Fibroblast of lung (primary cell): Measurements from ENCODE around the gene RAB10. TPM values are rescaled to one million over a fixed set of nuclear protein-coding genes. Genes with fewer than 3 reads are reported as not detected.
"Not testable (repeated sequence)": the region's sequence is repeated elsewhere in the genome, so short reads cannot be mapped to it uniquely, and the experiment has no call there.

ENCODE experiments used
- DNase-seq, 2 donors: peaks; one replicate each; pipeline versions ENCODE4 v3.0.0 to v3.0.0-alpha.2; 2010; ENCODE audit warnings: low read depth in 2 of 2
- H2AFZ ChIP-seq: 2 replicates; pipeline ENCODE4 v1.5.1; 2012; ENCODE audit warnings: low read length, control low read depth, inconsistent platforms
- H3K27ac ChIP-seq: 2 replicates; pipeline ENCODE4 v1.5.1; 2011; ENCODE audit warnings: low read length, control low read depth; ENCODE audit not compliant: insufficient read depth
- H3K27me3 ChIP-seq: 2 replicates; pipeline ENCODE4 v1.5.1; 2011; ENCODE audit warnings: mild to moderate bottlenecking, low read length; ENCODE audit not compliant: control insufficient read depth, insufficient read depth
- H3K36me3 ChIP-seq: 2 replicates; pipeline ENCODE4 v1.5.1; 2011; ENCODE audit warnings: low read length; ENCODE audit not compliant: control insufficient read depth, insufficient read depth
- H3K4me1 ChIP-seq: 2 replicates; pipeline ENCODE4 v1.5.1; 2011; ENCODE audit warnings: low read length; ENCODE audit not compliant: control insufficient read depth, insufficient read depth; ENCODE audit errors: extremely low read depth
- H3K4me2 ChIP-seq: 2 replicates; pipeline ENCODE4 v1.5.1; 2011; ENCODE audit warnings: low read length, control low read depth; ENCODE audit not compliant: insufficient read depth; ENCODE audit errors: extremely low read depth
- H3K4me3 ChIP-seq, 4 experiments: fragments of 200-600 bp in 1 of 4; sonication (generic) in 1 of 4; replicated peaks in 1 of 4; 2 replicates each; pipeline ENCODE4 v1.5.1; 2011 to 2016; ENCODE audit warnings: low read length in 4 of 4, low read depth in 3 of 4, mild to moderate bottlenecking in 3 of 4, control low read depth in 2 of 4, inconsistent platforms in 1 of 4, mixed read lengths in 1 of 4; ENCODE audit not compliant: insufficient read depth in 1 of 4; ENCODE audit errors: control extremely low read depth in 1 of 4
- H3K79me2 ChIP-seq: 2 replicates; pipeline ENCODE4 v1.5.1; 2012; ENCODE audit warnings: mild to moderate bottlenecking, low read length, inconsistent platforms; ENCODE audit not compliant: control insufficient read depth, insufficient read depth
- H3K9ac ChIP-seq: 2 replicates; pipeline ENCODE4 v1.5.1; 2011; ENCODE audit warnings: mild to moderate bottlenecking, low read length, control low read depth; ENCODE audit not compliant: insufficient read depth
- H3K9me3 ChIP-seq: 2 replicates; pipeline ENCODE4 v1.5.1; 2012; ENCODE audit warnings: low read depth, low read length; ENCODE audit not compliant: control insufficient read depth, insufficient read depth
- H4K20me1 ChIP-seq: 2 replicates; pipeline ENCODE4 v1.5.1; 2011; ENCODE audit warnings: low read length; ENCODE audit not compliant: control insufficient read depth, insufficient read depth; ENCODE audit errors: extremely low read depth
- EZH2 ChIP-seq: IDR thresholded peaks from 2 replicates; pipeline ENCODE4 v1.5.1; 2012; ENCODE audit warnings: low read length, control low read depth, mild to moderate bottlenecking; ENCODE audit errors: missing control alignments
- polyA plus RNA-seq, 2 donors: library from polyadenylated mRNA; depleted of rRNA in 1 of 2; stranded (reverse) in 1 of 2; unstranded in 1 of 2; fragments of >200 nt; gene quantifications; 2 replicates each; pipeline ENCODE4 v1.2.1, GENCODE V29; 2011 to 2012; ENCODE audit warnings: missing spikeins in 1 of 2
- total RNA-seq: library from RNA; depleted of rRNA; stranded (reverse); fragments of >200 nt; gene quantifications from 2 replicates; pipeline ENCODE4 v1.2.1, GENCODE V29; 2014
- TF ChIP-seq, protein P1 (sequence below), 2 donors: IDR thresholded peaks in 1 of 2; conservative IDR thresholded peaks in 1 of 2; 1 replicate in 1 of 2; 2 replicates in 1 of 2; pipeline ENCODE4 v1.5.1; 2011 to 2012; ENCODE audit warnings: low read length in 2 of 2, control low read depth in 1 of 2, inconsistent platforms in 1 of 2, low read depth in 1 of 2, mild to moderate bottlenecking in 1 of 2

RAB10 gene
- total and polyA plus RNA-seq, 2 donors (not counting 1 experiment from before 2014, with no cell fraction given), result 94.1 to 253 TPM

DNA sequence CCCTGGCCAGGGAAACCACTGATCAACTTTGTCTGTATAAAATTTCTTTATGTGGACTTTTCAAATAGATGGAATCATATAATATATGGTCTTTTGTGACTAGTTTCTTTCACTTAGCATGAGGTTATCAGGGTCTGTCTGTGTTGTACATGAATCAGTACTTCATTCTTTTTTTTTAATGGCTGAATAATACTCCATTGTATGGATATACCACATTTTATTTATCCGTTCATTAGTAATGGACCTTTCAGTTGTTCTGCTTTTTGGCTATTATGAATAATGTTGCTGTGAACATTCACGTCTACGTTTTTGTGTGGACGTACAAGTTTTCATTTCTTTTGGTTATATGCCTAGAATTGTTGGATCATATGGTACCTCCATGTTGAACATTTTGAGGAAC is 69.9 kb downstream of the RAB10 start:
- no peak overlapping the region for H3K4me3 ChIP-seq
- H3K4me1 ChIP-seq, result no peaks in the 10 kb centered on the region
- no peak overlapping the region for H3K9ac ChIP-seq
- no peaks in the 10 kb centered on the region for H3K27me3 ChIP-seq
- no peak overlapping the region for H3K27ac ChIP-seq
- H3K79me2 ChIP-seq, result peaks cover 37% of the 10 kb centered on the region
- peaks cover 3% of the 10 kb centered on the region for H3K36me3 ChIP-seq
- TF ChIP-seq, protein P1, sequence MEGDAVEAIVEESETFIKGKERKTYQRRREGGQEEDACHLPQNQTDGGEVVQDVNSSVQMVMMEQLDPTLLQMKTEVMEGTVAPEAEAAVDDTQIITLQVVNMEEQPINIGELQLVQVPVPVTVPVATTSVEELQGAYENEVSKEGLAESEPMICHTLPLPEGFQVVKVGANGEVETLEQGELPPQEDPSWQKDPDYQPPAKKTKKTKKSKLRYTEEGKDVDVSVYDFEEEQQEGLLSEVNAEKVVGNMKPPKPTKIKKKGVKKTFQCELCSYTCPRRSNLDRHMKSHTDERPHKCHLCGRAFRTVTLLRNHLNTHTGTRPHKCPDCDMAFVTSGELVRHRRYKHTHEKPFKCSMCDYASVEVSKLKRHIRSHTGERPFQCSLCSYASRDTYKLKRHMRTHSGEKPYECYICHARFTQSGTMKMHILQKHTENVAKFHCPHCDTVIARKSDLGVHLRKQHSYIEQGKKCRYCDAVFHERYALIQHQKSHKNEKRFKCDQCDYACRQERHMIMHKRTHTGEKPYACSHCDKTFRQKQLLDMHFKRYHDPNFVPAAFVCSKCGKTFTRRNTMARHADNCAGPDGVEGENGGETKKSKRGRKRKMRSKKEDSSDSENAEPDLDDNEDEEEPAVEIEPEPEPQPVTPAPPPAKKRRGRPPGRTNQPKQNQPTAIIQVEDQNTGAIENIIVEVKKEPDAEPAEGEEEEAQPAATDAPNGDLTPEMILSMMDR (conservative IDR thresholded peaks at IDR 0.05 in 1 of 2, IDR thresholded peaks at IDR 0.05 in 1 of 2; ENCODE audit: low read depth in 1 of 2, low read length in 2 of 2), result no peak
- TF ChIP-seq EZH2, result no peak
- no peak overlapping the region for H2AFZ ChIP-seq
- no peak for DNase-seq
- no peaks in the 10 kb centered on the region for H3K9me3 ChIP-seq
- no peak overlapping the region for H3K4me2 ChIP-seq
- H4K20me1 ChIP-seq, result no peaks in the 10 kb centered on the region

DNA sequence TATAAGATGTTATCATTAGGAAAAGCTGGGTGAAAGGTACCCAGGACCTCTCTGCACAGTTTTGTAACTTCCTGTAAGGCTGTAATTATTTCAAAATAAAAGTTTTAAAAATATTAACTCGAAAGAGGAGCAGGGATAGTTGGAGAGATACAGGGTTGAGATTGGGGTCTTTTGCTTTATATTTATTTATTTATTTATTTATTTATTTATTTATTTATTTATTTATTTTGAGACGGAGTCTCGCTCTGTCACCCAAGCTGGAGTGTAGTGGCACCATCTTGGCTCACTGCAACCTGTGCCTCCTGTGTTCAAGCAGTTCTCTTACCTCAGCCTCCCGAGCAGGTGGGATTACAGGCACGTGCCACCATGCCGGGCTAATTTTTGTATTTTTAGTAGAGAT is 74.8 kb downstream of the RAB10 start:
- not testable (repeated sequence) for H2AFZ ChIP-seq, H3K4me3 ChIP-seq, H4K20me1 ChIP-seq, H3K36me3 ChIP-seq, H3K9ac ChIP-seq, H3K4me1 ChIP-seq, H3K4me2 ChIP-seq, H3K27ac ChIP-seq, H3K9me3 ChIP-seq, H3K27me3 ChIP-seq, DNase-seq
- peaks cover 21% of the 10 kb centered on the region for H3K79me2 ChIP-seq

DNA sequence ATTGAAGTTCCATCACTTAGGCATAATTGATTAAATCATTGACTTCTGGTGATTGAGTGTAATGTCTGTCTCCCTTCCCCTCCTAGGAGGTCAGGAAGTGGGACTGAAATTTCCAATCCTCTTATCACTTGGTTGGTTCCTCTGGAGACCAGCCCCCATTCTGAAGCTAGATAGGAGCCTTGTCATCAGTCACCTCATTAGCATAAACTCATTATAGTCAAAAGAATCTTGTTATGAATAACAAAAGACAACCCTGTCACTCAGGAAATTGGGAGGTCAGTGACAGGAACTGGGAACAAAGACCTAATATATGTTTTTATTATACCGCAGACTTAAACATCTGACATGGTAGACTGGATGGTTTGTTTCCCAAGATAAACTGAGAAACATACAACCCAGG is 78.3 kb downstream of the RAB10 start:
- H3K9ac ChIP-seq, result no peak overlapping the region
- H3K9me3 ChIP-seq, result no peaks in the 10 kb centered on the region
- no peak for DNase-seq
- no peaks in the 10 kb centered on the region for H3K4me1 ChIP-seq
- H3K4me3 ChIP-seq, result no peak overlapping the region
- TF ChIP-seq, protein P1 (conservative IDR thresholded peaks at IDR 0.05 in 1 of 2, IDR thresholded peaks at IDR 0.05 in 1 of 2; ENCODE audit: low read depth in 1 of 2, low read length in 2 of 2), result no peak
- no peak for TF ChIP-seq EZH2
- no peak overlapping the region for H3K27ac ChIP-seq
- no peak overlapping the region for H2AFZ ChIP-seq
- H3K4me2 ChIP-seq, result no peak overlapping the region
- H3K27me3 ChIP-seq, result no peaks in the 10 kb centered on the region
- no peaks in the 10 kb centered on the region for H3K36me3 ChIP-seq
- peaks cover 2% of the 10 kb centered on the region for H3K79me2 ChIP-seq
- no peaks in the 10 kb centered on the region for H4K20me1 ChIP-seq
